GM12872 (cell line): ENCODE data around the gene ASPHD2.

Source experiments
- TF ChIP-seq, protein P1 (sequence below): IDR thresholded peaks from 3 replicates; pipeline ENCODE4 v1.5.1; 2011; ENCODE audit warnings: low read depth, mild to moderate bottlenecking, low read length, moderate library complexity; ENCODE audit not compliant: insufficient read depth

Gene ASPHD2

DNA sequence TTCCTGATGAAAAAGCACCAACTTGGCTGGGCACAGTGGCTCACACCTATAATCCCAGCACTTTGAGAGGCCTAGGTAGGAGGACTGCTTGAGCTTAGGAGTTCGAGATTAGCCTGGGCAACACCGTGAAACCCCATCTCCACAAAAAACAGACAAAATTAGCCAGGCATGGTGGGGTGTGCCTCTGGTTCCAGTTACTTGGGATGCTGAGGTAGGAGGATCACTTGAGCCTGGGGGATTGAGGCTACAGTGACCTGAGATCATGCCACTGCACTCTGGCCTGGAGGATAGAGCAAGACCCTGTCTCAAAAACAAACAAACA is 51.5 kb downstream of the ASPHD2 start:
- TF ChIP-seq, protein P1, sequence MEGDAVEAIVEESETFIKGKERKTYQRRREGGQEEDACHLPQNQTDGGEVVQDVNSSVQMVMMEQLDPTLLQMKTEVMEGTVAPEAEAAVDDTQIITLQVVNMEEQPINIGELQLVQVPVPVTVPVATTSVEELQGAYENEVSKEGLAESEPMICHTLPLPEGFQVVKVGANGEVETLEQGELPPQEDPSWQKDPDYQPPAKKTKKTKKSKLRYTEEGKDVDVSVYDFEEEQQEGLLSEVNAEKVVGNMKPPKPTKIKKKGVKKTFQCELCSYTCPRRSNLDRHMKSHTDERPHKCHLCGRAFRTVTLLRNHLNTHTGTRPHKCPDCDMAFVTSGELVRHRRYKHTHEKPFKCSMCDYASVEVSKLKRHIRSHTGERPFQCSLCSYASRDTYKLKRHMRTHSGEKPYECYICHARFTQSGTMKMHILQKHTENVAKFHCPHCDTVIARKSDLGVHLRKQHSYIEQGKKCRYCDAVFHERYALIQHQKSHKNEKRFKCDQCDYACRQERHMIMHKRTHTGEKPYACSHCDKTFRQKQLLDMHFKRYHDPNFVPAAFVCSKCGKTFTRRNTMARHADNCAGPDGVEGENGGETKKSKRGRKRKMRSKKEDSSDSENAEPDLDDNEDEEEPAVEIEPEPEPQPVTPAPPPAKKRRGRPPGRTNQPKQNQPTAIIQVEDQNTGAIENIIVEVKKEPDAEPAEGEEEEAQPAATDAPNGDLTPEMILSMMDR = no peak

DNA sequence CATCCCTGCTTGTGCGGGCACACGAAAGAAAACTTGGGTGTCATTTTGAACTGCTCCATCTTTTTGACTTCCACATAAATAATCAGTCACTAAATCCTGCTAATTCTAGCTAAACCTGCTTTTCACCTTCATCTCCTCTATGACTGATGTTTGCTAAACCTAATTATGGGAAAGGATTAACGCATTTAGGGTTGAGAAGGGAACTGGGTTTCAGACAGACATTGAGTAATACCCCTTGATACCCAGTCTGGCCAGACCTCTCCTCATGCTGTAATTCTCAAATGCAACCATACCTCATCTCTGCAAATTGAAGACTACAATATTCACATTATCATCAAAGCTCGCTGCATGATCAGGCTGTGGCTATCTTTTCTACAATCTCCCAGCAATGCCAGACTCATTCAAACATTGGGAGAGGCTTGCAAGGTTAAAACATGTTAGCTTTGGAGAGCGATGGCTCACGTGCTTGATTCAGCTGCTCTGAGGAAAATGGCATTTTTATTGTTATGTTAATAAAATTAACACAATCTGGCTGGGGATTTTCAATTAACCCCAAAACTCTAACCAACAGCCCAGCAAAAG is 52.1 kb downstream of the ASPHD2 start:
- TF ChIP-seq, protein P1 = no peak

DNA sequence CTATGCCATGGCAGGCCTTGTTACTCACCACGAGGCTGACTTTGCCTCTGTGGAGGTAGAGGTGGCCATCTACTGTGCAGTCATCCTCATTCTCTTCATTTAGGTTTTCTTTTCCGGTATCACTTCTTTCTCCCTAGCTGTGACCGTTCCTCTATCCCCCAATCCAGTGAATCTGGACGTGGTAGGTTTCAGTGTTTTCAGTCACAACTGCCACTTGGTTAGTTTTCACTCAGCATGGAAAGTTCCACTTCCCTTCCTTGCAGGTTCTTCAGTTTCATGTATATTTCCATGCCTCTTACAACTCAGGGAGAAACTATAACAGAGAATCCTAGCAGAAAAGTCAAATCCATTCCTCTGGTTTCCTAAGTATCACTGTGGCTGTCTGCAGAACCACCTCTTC is 52.6 kb downstream of the ASPHD2 start:
- TF ChIP-seq, protein P1 = no peak

DNA sequence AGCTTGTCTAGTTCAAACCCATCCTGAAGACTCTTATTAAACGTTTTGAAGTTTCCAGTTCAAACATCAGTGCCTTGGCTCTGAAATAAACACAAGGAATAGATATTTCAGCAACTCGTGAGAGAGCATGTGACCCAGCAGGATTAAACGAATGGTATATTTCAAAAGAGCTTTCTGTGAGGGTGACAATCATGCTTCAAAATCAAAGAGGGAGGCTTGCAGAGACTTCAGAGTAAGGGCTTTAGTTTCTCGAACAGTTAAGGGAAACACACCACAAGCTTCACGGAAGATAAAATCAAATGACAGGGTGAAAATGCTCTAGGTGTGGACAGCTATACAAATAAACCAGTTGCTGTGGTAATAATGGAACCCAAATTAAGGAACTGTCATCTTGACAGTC is 53.1 kb downstream of the ASPHD2 start:
- TF ChIP-seq, protein P1 = no peak

DNA sequence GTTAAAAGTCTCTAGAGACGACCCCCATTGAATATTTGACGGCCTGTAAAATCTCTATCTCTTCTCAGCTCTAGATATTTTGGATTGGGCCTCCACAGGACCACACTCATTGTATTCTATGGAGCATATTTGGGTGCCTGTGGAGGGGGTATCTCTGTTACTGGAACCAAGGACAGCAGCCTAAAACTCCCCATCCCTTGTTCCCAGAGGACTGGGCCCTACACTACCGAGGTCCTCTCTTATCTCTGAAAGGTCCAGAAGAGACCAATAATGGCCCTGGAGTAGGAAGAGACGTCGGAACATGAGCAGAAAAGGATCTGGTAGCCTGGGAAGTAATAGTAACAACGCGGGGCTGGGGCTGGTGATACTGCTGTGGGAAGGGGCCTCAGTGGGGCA is 54.0 kb downstream of the ASPHD2 start:
- TF ChIP-seq, protein P1 = no peak

DNA sequence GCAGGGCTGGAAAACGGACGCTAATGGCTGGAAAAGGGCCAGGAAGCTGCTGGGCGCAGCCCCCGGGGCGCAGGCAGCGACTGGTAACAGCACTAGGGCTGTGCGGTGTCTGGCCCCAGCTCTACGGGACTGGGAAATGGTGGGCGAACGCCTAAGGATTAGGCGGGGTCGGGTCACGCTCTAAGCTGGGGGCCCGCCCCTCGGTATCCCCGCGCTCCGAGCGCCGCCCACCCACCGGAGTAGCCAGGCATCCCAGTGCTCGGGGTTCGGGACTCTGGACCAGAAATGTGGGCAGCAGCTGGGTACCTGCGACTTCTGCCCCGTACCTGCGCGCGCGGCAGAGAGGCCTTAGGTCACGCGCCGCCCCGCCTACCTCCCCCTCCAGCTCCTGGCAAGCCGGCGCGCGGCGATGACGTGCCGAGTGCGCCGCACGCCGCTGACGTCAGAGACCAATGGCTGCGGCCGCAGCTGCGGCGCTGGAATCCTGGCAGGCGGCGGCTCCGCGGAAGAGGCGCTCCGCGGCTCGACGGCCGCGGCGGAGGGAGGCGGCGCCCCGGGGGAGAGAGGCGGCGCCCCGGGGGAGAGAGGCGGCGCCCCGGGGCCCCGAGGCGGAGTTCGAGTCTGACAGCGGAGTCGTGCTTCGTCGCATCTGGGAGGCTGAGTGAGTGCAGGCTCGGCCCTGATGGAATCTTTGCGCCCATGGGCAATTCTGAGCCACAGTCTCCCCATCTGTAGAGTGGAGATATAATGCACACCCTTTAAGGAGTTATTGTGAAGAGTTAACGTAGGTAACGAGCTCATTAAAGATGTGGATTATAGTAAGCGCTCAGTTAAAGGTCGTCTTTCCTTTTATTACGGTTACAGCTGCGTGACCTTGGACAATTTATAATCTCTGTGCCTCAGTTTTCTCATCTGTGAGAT is 54.6 kb downstream of the ASPHD2 start, which contains the start of the genes HPS4 and SRRD:
HPS4 (minus strand) TSS at position 345 of the 921 bp plus-strand sequence. CDS start 2,021 bp downstream, outside the sequence.
SRRD (plus strand) TSS at position 439 of the 921 bp plus-strand sequence; CDS start at position 453, 14 bp downstream.
- TF ChIP-seq, protein P1 = no peak

DNA sequence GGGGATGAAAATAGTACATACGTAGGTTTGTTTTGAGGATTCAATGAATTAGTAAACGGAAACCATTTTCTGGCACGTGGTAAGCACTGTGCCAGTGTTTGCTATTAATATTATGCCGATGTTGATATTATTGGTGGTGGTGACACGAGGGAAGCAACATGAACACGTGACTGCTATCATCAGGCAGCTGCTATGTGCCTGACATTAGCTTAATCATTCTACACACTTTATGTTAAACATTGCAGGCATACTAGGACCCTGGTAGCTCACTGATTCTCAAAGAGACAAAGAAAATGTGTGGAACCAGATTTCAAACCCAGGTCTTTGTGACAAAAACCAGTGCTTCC is 55.3 kb downstream of the ASPHD2 start:
- TF ChIP-seq, protein P1 = no peak
